Parathyroid adenoma (tissue), 2 donors: ENCODE measurements around the gene NOX4.

Source experiments
- H2AFZ ChIP-seq: fragments of 300-600 bp; sonication (generic); one replicate; pipeline ENCODE4 v1.7.0; 2017; ENCODE audit warnings: antibody characterized with exemption, mild to moderate bottlenecking
- H3K27ac ChIP-seq: fragments of 300-600 bp; sonication (generic); one replicate; pipeline ENCODE4 v1.7.0; 2017
- H3K27me3 ChIP-seq: fragments of 300-600 bp; sonication (generic); one replicate; pipeline ENCODE4 v1.7.0; 2017; ENCODE audit warnings: low read length; ENCODE audit not compliant: control insufficient read depth, insufficient read depth
- H3K36me3 ChIP-seq: fragments of 300-600 bp; sonication (generic); one replicate; pipeline ENCODE4 v1.7.0; 2017; ENCODE audit warnings: low read length; ENCODE audit not compliant: control insufficient read depth, insufficient read depth
- H3K4me1 ChIP-seq: fragments of 300-600 bp; sonication (generic); one replicate; pipeline ENCODE4 v1.7.0; 2017; ENCODE audit warnings: control low read depth
- H3K4me2 ChIP-seq: fragments of 300-600 bp; sonication (generic); one replicate; pipeline ENCODE4 v1.7.0; 2017; ENCODE audit warnings: low read length
- H3K4me3 ChIP-seq: fragments of 300-600 bp; sonication (generic); one replicate; pipeline ENCODE4 v1.7.0; 2017; ENCODE audit warnings: low read depth, low read length
- H3K79me2 ChIP-seq: fragments of 300-600 bp; sonication (generic); one replicate; pipeline ENCODE4 v1.7.0; 2017; ENCODE audit warnings: control low read depth
- H3K9ac ChIP-seq: fragments of 300-600 bp; sonication (generic); one replicate; pipeline ENCODE4 v1.7.0; 2017; ENCODE audit warnings: mild to moderate bottlenecking
- H3K9me3 ChIP-seq: fragments of 300-600 bp; sonication (generic); one replicate; pipeline ENCODE4 v1.7.0; 2017; ENCODE audit warnings: low read length; ENCODE audit not compliant: control insufficient read depth
- CTCF ChIP-seq: fragments of 300-600 bp; sonication (generic); IDR thresholded peaks from one replicate; pipeline ENCODE4 v1.7.0; 2017; ENCODE audit warnings: antibody characterized with exemption, mild to moderate bottlenecking
- donor health status: primary hyperparathyroidism.

NOX4 gene

GRCh38 chr11:89484896-89485295 lies 6.3 kb downstream of the NOX4 start:
- Histone ChIP-seq H3K79me2 (no peaks in the 10 kb centered on the region), H3K4me3 (no peak overlapping the region), H2AFZ (no peak overlapping the region), H3K9me3 (no peaks in the 10 kb centered on the region), H3K27me3 (no peaks in the 10 kb centered on the region), H3K36me3 (no peaks in the 10 kb centered on the region), H3K4me2 (no peak overlapping the region), H3K27ac (no peak overlapping the region), H3K9ac (no peak overlapping the region), H3K4me1 (no peaks in the 10 kb centered on the region)
- no peak for TF ChIP-seq CTCF

- H3K9ac ChIP-seq, result no peak overlapping the region
- no peaks in the 10 kb centered on the region for H3K9me3 ChIP-seq
- peak; percentile 42 for TF ChIP-seq CTCF
- no peaks in the 10 kb centered on the region for H3K27me3 ChIP-seq
- H3K27ac ChIP-seq, result no peak overlapping the region
- peak overlapping the region; percentile 58 for H2AFZ ChIP-seq
- no peaks in the 10 kb centered on the region for H3K79me2 ChIP-seq
- H3K4me3 ChIP-seq, result no peak overlapping the region
- H3K4me1 ChIP-seq, result peaks cover 2% of the 10 kb centered on the region
- H3K4me2 ChIP-seq, result no peak overlapping the region
- H3K36me3 ChIP-seq, result no peaks in the 10 kb centered on the region
Measured at GRCh38 chr11:89477175-89477574, 14.0 kb downstream of the NOX4 start.

- Histone ChIP-seq H3K36me3 (no peaks in the 10 kb centered on the region), H2AFZ (no peak overlapping the region), H3K4me2 (no peak overlapping the region), H3K79me2 (no peaks in the 10 kb centered on the region), H3K9me3 (no peaks in the 10 kb centered on the region), H3K27me3 (no peaks in the 10 kb centered on the region), H3K27ac (no peak overlapping the region), H3K9ac (no peak overlapping the region), H3K4me3 (no peak overlapping the region), H3K4me1 (no peaks in the 10 kb centered on the region)
- no peak for TF ChIP-seq CTCF
Measured at GRCh38 chr11:89463266-89463780, 27.9 kb downstream of the NOX4 start.

GRCh38 chr11:89458716-89459115 lies 32.5 kb downstream of the NOX4 start:
- H3K4me2 ChIP-seq, result no peak overlapping the region
- no peak for TF ChIP-seq CTCF
- H3K4me1 ChIP-seq, result no peaks in the 10 kb centered on the region
- no peak overlapping the region for H2AFZ ChIP-seq
- H3K27me3 ChIP-seq, result no peaks in the 10 kb centered on the region
- no peaks in the 10 kb centered on the region for H3K9me3 ChIP-seq
- no peak overlapping the region for H3K4me3 ChIP-seq
- no peaks in the 10 kb centered on the region for H3K79me2 ChIP-seq
- H3K36me3 ChIP-seq, result no peaks in the 10 kb centered on the region
- H3K27ac ChIP-seq, result no peak overlapping the region
- no peak overlapping the region for H3K9ac ChIP-seq

- Histone ChIP-seq H2AFZ (no peak overlapping the region), H3K9ac (no peak overlapping the region), H3K4me3 (no peak overlapping the region), H3K36me3 (no peaks in the 10 kb centered on the region), H3K27me3 (no peaks in the 10 kb centered on the region), H3K27ac (no peak overlapping the region), H3K79me2 (no peaks in the 10 kb centered on the region), H3K9me3 (no peaks in the 10 kb centered on the region), H3K4me1 (no peaks in the 10 kb centered on the region), H3K4me2 (no peak overlapping the region)
- TF ChIP-seq CTCF, result no peak
Measured at GRCh38 chr11:89457190-89457589, 34.0 kb downstream of the NOX4 start.
